NCI-H2081 treated with DMSO at 0.1 percent for 48 hours (cell line): ENCODE data around the gene BTN1A1.
"Not testable (repeated sequence)": the region's sequence is repeated elsewhere in the genome, so short reads cannot be mapped to it uniquely, and the experiment has no call there.

Source experiments
- DNase-seq: peaks from one replicate; lab custom pipeline; 2025; lab: John Stamatoyannopoulos, UW

Gene BTN1A1

DNA sequence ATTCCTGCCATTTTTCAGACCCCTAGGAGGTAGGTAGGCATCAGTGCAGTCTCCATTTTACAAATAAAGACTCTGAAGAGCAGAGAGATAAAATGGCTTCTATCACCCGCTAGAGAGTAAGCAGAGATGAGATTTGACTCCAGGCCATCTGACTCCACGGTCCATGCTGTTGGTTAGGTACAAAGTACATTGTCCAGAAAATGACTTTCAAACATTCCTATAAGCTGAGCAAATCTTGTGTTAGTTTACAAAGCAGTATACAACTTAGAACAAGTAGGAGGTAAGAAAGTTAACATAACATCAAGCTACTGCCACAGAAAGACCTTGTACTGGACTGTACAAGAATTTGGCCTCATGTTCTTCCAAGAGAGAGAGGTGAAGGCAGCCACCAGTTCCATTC is 14.9 kb downstream of the BTN1A1 start:
- DNase-seq, result no peak

DNA sequence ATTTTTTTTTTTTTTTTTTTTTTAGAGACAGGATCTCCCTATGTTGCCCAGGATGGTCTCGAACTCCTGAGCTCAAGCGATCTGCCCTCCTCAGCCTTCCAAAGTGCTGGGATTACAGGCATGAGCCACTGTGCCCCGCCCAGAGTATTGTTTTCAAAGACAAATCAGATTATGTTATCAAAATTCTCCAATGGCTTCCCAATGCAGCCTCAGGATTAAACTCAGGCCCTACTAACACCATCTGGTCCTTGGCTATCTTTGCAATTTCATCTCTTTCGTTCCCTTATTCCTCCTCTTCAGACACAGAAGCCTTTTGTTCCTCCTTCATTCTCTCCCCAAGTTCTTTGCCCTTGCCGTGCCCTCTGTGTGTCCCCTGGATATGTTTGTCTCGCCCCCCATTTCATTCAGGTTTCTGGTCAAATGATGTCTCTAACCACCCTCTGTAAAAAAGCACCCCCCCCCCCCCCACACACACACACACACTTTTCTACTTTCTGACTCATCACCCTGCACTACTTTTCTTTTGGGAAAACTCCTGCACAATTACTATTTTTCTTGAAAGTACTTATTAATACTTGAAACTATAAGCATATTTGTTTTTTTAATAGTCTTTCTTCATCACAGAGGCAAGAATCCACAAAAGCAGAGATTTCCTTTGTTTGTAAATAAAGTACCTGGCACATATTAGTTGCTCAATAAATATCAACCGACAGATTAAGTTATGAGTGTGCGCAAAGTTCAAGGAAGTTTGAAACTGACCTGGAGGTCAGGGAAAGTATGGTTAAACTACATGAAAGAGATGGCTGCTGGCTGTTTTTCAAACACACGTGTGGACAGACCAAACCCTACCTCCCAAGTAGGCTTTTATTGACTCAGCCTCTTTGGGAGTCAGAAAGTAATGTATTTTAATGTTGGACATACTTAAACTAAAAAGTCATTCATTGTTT is 16.7 kb downstream of the BTN1A1 start:
- DNase-seq, result no peak

DNA sequence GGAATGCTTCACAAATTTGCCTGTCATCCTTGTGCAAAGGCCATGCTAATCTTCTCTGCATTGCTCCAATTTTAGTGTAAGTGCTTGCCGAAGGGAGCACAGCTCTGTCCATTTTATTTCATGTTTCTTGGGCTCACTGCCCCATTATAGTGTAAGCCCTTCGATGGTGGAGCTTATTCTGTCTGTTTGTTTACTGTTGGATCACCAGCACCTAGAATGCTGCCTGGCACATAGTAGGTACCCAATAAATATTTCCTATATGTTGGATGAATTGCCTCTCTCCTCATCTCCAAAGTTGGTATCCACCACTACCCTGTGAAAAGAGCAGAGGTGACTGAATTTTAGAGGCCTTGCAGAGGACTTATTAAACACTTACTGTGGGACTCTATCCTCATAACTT is 19.3 kb downstream of the BTN1A1 start:
- DNase-seq, result no peak

GRCh38 chr6:26520237-26520849 is 20.2 kb downstream of the BTN1A1 start:
- peak; percentile 28 for DNase-seq

DNA sequence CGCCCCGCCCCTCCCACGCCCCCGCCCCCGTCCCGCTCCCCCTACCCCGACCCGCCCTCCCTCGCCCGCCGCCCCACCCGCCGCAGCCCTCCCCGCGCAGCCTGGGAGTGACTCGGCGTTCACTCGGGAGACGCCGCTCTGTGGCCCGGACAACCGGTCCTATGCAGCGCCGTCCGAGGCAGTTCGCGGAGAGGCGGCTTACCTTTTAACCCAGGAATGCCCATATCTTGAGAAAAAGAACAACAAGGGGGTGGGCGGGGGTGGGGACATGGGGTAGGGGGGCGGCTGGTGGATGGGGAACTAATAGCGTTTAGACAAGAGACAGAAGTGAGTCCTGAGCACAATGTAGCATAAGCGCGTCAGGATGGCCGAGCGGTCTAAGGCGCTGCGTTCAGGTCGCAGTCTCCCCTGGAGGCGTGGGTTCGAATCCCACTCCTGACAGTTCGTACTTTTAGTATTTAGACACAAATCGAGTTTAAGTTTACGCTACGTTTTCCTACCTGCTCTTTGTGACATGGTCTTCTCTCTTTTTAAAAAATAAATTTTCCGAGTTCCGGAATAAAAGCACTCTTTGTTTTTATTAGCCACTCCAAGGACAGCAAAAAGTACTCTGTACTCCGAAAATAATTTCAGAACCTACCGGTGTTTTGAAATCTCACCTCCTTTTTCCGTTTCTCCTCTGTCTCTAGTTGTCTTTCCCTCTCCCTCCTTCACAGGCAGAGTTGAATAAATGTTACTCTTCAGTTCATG is 20.9 kb downstream of the BTN1A1 start:
- DNase-seq, result peak; percentile 21

DNA sequence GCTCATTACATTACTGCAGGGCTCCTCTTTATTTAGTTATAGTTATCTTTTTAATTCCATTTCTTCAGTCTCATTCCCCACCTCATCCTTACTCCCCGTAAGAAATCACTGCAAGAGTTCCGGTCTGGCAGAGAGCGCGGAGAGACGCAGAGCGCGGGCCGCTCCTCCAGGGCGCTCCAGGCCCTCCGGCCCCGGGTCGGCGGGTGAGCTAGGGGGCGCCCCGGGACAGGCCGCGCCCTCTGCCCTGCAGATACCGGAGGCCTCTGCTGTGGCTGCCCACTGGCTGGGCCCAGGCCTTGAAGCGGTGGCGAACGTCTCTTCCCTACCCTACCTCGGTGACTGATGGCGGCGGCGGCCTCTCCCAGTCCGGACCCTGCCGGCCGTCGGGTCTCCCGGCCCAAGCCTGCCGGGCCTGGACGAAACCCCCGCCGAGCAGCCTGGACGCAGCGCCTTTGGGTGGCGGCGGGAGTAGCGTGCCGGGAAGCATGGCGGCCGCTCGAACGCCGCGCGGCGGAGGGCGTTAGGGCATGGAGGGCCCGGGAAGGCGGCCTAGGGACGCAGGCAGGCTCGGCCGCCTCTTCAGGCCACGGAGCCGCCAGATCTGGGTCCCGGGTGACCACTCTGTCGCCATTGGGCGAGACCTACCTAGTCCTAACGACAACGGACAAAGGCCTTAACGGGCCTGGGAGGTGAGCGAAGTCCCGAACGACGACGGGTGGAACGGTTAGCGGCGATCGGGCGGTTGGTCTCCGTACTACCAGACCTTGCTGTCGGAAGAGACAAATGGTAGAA is 21.7 kb downstream of the BTN1A1 start:
- no peak for DNase-seq

- not testable (repeated sequence) for DNase-seq
These were observed 22.6 kb downstream of the BTN1A1 start for GRCh38 chr6:26522486-26523228.

- not testable (repeated sequence) for DNase-seq
These were observed 24.2 kb downstream of the BTN1A1 start for GRCh38 chr6:26524314-26524713.

DNA sequence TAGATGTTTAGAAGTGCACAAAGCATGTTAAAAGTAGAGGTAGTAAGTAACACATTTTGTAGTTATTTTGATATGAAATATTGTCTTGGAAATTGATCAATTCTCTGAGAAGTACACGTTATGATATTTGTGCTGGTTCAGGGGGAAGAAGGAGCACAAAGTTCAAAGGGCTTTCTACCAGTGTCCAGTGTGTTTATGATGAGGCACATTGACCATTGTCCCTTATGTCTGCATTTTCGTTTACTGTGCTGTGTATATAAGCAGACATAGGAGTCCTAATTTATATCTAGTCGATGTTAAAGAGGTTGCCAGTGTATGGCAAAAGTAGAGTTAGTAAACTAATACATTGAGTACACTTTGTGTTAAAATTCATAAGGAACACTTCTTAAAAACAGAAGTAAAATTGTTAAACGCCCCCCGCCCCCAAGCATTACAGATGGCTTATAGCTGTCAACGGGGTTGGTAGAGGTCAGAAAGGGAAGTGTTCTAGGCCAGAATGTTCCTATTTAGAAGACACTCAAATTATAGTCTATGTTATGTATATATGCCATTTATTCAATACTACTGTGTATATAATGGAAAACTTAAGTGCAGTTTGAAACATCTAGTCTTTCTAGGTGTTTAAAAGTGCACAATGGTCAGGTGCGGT is 24.7 kb downstream of the BTN1A1 start:
- no peak for DNase-seq

GRCh38 chr6:26525838-26526237 is 25.7 kb downstream of the BTN1A1 start:
- DNase-seq, result no peak

DNA sequence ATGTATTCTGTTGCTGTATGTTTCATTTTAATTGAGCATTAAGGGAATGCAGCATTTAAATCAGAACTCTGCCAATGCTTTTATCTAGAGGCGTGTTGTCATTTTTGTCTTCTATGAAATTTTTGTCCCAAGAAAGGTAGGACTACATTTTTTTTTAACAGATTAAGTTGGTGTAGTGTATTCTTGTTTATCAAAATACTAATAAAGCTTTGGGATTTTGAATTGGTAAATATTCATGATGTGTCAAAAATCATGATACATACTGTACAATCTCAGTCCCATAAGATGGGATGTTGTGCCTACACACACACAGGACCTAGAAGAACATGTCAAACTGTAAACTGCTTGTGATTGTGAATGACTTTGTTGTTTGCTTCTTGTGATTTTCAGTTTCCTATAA is 26.8 kb downstream of the BTN1A1 start:
- DNase-seq, result no peak

GRCh38 chr6:26530203-26530602 is 30.1 kb downstream of the BTN1A1 start:
- DNase-seq, result no peak

GRCh38 chr6:26531897-26532296 is 31.8 kb downstream of the BTN1A1 start:
- no peak for DNase-seq

- peak; percentile 62 for DNase-seq
These were observed 32.8 kb downstream of the BTN1A1 start for GRCh38 chr6:26532699-26533531.

DNA sequence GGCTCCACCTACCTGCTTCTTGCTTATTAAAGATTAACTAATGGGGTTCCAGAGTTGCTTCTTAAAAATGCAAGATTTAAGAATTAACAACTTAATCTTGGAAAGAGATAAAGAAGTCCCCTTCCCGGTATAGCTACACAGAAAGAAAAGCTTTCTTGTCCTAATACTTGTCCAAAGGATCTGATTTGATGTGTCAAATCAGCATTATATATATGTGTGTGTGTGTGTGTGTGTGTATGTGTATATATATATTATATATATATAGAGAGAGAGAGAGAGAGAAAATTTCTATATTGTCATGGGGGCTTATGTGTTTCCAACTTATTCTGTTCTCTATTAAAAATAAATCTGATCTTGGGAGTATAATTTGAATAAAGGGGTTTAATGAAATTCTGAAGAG is 33.4 kb downstream of the BTN1A1 start:
- DNase-seq, result no peak

- DNase-seq, result no peak
These were observed 34.8 kb downstream of the BTN1A1 start for GRCh38 chr6:26534681-26535465.

DNA sequence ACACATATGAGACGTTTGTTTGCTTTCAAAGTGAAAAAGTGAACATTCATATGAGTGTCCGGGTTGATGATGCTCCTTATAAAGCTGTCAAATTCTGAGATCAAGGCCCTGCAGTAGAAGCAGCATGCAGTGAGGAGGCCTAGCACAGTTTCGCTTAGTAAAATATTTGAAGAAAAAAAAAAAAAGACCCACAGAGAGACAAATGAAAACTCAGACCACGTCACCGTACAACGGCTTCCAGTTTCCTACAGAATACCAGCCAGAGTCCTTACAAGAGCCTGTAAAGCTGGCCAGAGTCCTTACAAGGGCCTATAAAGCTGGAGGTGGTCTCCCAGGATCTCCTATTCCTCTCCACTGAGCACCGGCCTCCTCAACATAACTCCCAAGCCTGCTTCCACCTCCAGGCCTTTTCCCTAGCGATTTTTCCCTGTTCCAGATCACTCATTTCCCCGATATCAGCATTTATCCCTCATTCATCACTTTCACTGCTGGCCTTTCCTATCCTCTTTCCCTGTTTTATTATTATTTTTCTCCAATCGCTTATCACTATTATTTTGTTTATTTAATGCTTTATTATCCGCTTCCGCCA is 36.6 kb downstream of the BTN1A1 start:
- DNase-seq, result no peak

DNA sequence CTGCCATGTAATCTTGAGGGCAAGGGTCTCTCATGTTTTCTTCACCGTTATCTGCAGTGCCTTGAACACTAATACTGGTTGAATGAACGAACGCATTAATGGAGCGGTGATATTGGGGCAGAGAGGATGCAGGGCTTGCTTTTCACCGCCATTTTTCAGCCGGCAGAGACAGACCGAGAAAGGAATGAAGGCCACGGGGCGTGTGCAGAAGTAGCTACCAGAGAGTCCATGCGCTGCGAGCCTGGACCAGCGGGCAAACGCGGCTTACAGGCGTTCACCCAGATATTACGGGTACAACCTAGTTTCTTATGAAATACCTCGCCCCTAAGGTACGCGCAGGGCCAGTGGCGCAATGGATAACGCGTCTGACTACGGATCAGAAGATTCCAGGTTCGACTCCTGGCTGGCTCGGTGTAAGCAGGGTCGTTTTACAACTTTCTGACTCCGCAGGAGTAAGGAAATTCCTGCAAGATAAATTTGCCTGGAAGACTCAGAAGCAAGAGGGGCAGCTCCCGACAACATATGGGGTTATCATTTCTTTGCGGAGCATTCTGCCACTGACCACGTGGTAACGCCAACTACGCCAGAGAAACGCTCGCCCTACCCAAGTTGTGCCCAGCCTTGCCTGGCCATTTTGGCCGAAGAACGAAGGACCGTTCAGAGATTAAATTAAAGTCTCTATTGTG is 37.2 kb downstream of the BTN1A1 start:
- peak; percentile 60 for DNase-seq
